Gastrocnemius medialis (tissue), 4 donors: ENCODE data around the gene MAN1B1.

Source experiments
- POLR2A ChIP-seq, 2 donors: fragments of 450-650 bp; IDR thresholded peaks; one replicate each; pipeline ENCODE4 v1.6.1; 2017; ENCODE audit warnings: antibody characterized with exemption in 2 of 2, mild to moderate bottlenecking in 2 of 2, moderate library complexity in 2 of 2
- TF ChIP-seq, protein P1 (sequence below), 5 experiments: fragments of 450-650 bp in 3 of 5; fragments of 200-600 bp in 2 of 5; sonication (generic) in 2 of 5; IDR thresholded peaks in 4 of 5; conservative IDR thresholded peaks in 1 of 5; 1 replicate in 4 of 5; 2 replicates in 1 of 5; pipeline ENCODE4 v1.5.1; 2016 to 2019; ENCODE audit warnings: antibody characterized with exemption in 5 of 5, mild to moderate bottlenecking in 3 of 5, moderate library complexity in 3 of 5

DNA sequence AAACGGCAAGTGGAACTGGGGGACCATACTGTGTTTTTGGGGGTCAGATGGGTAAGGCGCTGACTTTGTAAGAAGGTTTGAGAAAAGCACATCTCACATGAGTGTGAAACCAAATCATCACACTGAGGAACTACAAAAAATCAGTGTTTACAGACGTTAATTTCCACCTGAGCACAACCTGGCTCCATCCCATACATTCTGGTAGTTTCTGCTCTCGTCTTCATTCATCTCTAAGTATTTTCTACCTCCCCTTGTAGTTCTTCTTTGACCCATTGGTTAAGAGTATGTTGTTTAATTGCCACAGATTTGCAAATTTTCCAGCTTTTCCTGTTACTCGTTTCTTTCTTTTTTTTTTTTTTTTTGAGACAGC, 36.7 kb downstream of the MAN1B1 start:
- TF ChIP-seq, protein P1, sequence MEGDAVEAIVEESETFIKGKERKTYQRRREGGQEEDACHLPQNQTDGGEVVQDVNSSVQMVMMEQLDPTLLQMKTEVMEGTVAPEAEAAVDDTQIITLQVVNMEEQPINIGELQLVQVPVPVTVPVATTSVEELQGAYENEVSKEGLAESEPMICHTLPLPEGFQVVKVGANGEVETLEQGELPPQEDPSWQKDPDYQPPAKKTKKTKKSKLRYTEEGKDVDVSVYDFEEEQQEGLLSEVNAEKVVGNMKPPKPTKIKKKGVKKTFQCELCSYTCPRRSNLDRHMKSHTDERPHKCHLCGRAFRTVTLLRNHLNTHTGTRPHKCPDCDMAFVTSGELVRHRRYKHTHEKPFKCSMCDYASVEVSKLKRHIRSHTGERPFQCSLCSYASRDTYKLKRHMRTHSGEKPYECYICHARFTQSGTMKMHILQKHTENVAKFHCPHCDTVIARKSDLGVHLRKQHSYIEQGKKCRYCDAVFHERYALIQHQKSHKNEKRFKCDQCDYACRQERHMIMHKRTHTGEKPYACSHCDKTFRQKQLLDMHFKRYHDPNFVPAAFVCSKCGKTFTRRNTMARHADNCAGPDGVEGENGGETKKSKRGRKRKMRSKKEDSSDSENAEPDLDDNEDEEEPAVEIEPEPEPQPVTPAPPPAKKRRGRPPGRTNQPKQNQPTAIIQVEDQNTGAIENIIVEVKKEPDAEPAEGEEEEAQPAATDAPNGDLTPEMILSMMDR (IDR thresholded peaks at IDR 0.05 in 4 of 5, conservative IDR thresholded peaks at IDR 0.05 in 1 of 5), result no peak
- TF ChIP-seq POLR2A (IDR thresholded peaks at IDR 0.05), result no peak
